ENCODE data around the gene TRABD2B.

The TRABD2B gene

DNA sequence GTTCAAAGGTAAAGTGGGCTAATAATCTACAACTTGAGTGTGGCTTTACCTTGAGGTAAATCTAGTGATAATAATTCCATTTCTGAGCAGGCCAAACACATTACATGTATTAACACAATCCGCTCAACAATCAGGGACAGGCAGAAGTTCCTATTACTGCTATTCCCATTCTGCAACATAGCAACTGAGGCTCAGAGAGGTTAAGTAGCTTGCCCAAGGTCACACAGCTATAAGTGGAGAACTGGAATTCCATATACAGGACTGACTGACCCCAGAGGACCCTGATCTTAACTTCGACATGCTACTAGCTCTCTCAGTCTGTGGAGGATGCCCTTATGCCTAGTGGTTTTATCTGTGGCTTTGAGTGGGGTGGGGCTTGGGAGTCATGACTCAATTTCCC, 110.1 kb downstream of the TRABD2B start:
- TF ChIP-seq, protein P1, sequence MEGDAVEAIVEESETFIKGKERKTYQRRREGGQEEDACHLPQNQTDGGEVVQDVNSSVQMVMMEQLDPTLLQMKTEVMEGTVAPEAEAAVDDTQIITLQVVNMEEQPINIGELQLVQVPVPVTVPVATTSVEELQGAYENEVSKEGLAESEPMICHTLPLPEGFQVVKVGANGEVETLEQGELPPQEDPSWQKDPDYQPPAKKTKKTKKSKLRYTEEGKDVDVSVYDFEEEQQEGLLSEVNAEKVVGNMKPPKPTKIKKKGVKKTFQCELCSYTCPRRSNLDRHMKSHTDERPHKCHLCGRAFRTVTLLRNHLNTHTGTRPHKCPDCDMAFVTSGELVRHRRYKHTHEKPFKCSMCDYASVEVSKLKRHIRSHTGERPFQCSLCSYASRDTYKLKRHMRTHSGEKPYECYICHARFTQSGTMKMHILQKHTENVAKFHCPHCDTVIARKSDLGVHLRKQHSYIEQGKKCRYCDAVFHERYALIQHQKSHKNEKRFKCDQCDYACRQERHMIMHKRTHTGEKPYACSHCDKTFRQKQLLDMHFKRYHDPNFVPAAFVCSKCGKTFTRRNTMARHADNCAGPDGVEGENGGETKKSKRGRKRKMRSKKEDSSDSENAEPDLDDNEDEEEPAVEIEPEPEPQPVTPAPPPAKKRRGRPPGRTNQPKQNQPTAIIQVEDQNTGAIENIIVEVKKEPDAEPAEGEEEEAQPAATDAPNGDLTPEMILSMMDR (IDR thresholded peaks at IDR 0.05; ENCODE audit: control extremely low read depth, extremely low read depth, low read depth, missing control alignments), result no peak
- no peak for DNase-seq (ENCODE audit: extremely low spot score)
- ChIA-PET CTCF (no interaction called here), POLR2A (no interaction called here)

DNA sequence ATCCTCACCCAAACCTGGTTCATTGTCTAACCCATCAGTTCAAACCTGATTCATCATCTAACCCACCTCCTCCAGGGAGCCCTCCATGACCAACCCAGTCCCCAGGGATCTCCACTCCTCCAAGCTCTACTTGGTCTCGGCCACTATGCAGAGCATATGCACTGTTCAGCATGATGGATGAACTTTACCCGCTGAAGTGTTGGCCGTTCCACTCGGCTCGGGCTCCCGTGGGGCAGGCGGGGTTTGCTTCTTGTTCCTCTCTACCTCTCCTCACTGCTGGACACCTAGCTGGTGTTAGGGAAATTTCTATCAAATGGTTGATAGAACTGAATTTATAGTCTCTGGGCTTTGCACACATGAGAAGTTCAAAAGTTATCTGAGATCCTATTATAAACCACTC, 111.0 kb downstream of the TRABD2B start:
- TF ChIP-seq, protein P1 (IDR thresholded peaks at IDR 0.05; ENCODE audit: control extremely low read depth, extremely low read depth, low read depth, missing control alignments), result no peak
- ChIA-PET CTCF (no interaction called here), POLR2A (no interaction called here)

DNA sequence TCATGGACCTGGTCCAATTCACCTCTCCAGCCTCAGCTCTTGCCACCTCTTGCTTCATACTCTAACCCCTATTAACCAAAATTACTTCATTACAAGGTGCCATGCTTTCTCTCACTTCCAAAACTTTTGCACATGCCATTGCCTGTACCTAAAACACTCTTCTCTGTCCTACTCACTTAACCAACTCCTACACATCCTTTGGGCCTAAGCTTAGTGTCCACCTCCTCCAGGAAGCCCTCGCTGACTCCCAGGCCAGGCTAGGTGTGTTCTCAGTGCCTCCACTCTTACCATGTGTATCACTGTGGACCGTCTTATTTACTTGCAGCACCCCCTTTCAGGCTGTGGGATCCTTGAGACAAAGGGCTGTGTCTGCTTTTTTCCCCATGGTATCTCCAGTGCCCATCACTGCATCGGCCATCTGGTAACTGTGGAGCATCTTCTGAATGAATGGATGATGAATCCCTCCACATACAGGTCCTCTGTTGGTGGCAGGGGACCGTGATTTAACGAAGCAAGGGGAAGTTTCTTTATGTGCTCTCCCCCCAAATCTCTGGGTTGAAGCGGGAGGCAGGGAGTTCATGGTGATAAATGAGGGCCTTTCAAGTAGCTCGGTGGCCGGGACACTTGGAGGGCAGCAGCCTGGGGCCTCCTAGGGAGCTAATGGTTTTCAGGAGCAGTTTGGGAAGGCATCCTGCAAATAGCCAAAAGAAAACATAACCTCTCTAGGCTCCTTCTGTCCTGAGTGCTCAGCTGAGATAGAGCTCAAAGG, 111.9 kb downstream of the TRABD2B start:
- ChIA-PET POLR2A (no interaction called here), CTCF (no interaction called here)
- TF ChIP-seq, protein P1 (IDR thresholded peaks at IDR 0.05; ENCODE audit: control extremely low read depth, extremely low read depth, low read depth, missing control alignments), result no peak
- no peak for DNase-seq (ENCODE audit: extremely low spot score)

More for the DNA sequence above, 111.0 kb downstream of the TRABD2B start:
- DNase-seq (ENCODE audit: extremely low spot score), result no peak

DNA sequence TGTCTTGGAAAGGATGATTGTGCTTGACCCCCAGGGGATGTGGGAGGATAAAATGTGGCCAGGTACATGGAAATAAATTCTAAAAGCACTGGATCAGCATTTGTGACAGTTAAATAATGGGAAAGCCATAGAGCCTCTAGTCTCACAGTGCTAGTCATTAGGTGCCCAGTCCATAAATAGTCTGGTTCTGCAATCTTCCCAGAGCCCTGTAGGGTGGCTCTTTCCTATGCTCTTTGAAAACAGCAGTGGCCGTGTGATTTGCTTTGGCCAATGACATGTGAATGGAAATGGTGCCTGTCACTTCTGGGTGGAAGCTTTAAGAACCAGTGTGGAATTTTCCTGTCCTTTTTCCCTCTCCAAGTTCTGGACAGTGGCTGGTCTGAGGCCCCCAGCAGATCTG, 113.2 kb downstream of the TRABD2B start:
- TF ChIP-seq, protein P1 (IDR thresholded peaks at IDR 0.05; ENCODE audit: control extremely low read depth, extremely low read depth, low read depth, missing control alignments), result no peak
- POLR2A ChIA-PET, result no interaction called here
- DNase-seq (ENCODE audit: extremely low spot score), result no peak
- CTCF ChIA-PET, result no interaction called here

- DNase-seq (ENCODE audit: extremely low spot score), result no peak
- TF ChIP-seq, protein P1 (IDR thresholded peaks at IDR 0.05; ENCODE audit: control extremely low read depth, extremely low read depth, low read depth, missing control alignments), result no peak
- POLR2A ChIA-PET, result no interaction called here
- CTCF ChIA-PET, result interaction anchor here (1.0 kb wide), 1 partner anchor 9 kb away, joined by 3 read pairs; no protein-coding TSS in a partner anchor
Observed at GRCh38 chr1:47881505-47882442, 115.4 kb downstream of the TRABD2B start.

DNA sequence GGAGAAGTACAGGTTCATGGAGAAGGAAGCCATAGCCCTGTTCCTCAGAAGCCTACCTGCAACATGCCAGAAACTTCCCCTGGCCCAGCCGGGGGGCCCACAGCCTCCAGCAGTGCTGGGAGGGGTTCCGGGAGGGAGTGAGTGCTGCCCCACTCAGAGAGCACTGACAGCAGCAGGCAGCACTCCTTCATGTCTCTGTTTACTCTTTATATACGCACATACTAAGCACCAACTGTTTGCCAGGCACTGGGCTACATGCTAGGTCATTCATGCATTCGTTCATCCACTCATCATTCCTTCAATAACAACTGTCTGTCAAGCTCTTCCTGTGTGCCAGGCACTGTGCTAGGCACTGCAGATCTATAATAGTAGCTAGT, 120.6 kb downstream of the TRABD2B start:
- DNase-seq (ENCODE audit: extremely low spot score), result no peak
- CTCF ChIA-PET, result interaction anchor here (1.1 kb wide), 1 partner anchor 23 kb away, joined by 3 read pairs; no protein-coding TSS in a partner anchor
- TF ChIP-seq, protein P1 (IDR thresholded peaks at IDR 0.05; ENCODE audit: control extremely low read depth, extremely low read depth, low read depth, missing control alignments), result no peak
- POLR2A ChIA-PET, result no interaction called here

All from GM10248 (cell line).